Activated CD8-positive, alpha-beta memory T cell treated with anti-CD3 and anti-CD28 coated beads for 24 hours (primary cell): ENCODE data around the gene SAMD15.
"Not testable (repeated sequence)": the region's sequence is repeated elsewhere in the genome, so short reads cannot be mapped to it uniquely, and the experiment has no call there.

Experiments
- DNase-seq: peaks from one replicate; pipeline ENCODE4 v3.0.0-alpha.2; 2020

The SAMD15 gene

DNA sequence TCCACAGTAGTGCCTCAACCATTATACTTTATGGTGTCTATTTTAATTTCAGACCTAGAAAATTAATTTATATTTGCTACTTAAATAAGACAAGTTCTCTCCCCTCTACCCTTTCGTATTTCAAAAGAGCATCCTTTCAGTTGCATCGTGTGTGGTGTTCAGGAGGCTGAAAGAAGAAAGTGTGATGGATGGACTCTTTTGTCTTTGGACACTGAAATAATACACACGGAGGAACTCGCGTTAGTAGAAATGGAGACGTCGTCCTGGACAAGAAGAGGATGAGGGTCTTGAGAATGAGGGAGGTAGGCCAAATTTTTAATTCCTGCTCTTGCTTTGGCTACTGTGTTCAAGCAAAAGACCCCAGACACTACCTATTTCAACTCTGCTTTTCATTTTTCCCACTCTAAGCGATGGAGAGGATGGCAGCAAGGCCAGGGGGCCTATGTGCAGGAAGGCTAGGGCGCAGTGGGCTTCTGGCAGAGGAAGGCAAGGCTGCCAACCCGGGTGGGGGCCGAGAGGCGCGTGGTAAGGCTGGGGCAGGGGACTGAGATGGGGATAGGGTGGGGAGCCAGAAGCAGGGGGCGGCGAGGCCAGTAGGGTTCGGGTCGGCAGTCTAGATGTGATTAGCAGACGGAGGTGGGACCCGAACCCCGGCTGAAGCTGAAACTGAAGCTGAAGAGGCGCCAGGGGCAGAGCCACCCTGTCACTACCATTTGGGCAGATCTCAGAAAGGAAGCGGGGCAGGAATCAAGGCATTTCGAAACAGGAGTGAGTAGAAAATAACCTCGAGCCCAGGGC is 1.0 kb upstream of the SAMD15 start:
- peak; percentile 79 for DNase-seq

DNA sequence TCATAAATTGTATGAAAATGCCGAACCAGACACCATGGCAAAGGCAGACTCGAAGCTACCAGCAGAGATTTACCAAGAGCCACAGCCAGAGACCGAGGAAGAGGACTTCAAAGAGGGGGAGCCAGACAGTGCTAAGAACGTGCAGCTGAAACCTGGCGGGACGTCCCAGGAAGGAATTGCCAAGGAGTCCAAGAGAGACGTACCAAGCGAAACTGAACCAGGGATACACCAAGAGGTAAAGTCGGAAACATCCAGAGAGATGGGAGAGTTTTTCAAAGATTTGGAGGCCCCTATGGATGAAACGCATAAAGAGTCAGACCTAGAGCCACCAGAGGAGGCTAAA is 294 bp downstream of the SAMD15 start:
- no peak for DNase-seq

DNA sequence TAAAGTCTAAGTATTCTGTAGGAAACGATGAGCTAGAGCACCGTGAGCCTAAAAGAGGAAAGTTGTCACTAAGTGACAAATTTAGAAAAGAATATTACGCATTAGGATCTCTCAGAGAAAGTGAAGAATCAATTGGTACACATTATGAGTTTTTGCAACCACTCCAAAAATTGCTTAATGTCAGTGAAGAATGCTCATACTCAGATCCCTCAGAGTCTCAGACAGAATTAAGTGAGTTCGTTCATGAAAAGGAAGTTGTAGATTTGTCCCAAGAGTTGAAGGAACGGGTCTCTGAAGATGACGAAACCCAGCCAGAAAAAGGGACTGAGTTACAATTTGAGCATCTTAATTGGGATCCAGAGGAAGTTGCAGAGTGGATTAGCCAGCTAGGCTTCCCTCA is 1.5 kb downstream of the SAMD15 start:
- no peak for DNase-seq

GRCh38 chr14:77390188-77390587 is 13.0 kb downstream of the SAMD15 start:
- no peak for DNase-seq

DNA sequence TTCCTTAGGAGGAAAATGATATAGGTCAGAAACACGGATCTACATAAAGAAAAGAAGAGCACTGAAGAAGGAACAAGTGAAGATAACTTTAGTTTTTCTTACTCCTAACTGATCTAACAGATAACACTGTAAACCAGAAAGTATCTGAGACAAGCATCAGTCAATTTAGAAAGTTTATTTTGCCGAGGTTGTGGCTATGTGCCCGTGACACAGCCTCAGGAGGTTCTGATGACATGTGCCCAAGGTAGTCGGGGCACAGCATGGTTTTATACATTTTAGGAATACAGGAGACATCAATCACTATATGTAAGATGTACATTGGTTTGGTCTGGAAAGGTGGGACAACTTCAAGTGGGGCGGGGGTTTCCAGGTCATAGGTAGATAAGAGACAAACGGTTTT is 23.0 kb downstream of the SAMD15 start:
- DNase-seq, result no peak

GRCh38 chr14:77403768-77404167 is 26.6 kb downstream of the SAMD15 start:
- DNase-seq, result no peak

DNA sequence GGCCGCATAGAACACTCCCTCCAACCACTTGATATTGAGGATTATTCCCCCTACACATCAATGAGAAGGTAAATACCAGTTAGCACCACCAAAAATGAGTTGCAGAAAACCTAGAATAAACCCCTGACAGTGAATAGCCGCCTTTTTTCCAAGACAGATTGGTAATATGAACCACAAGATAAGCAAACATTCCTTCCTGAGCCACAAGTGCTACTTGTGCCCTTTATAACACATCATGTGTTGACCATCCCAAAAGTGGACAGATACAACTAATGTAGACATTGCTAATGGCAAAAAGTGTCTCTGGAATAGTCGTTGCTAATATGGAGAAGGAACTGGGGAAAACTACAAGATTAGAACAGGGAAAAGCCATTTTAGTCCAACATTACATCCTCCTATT is 28.9 kb downstream of the SAMD15 start:
- no peak for DNase-seq

GRCh38 chr14:77406718-77407117 is 29.5 kb downstream of the SAMD15 start:
- no peak for DNase-seq

GRCh38 chr14:77407158-77407557 is 30.0 kb downstream of the SAMD15 start:
- DNase-seq, result no peak

GRCh38 chr14:77409131-77409533 is 32.0 kb downstream of the SAMD15 start:
- no peak for DNase-seq

DNA sequence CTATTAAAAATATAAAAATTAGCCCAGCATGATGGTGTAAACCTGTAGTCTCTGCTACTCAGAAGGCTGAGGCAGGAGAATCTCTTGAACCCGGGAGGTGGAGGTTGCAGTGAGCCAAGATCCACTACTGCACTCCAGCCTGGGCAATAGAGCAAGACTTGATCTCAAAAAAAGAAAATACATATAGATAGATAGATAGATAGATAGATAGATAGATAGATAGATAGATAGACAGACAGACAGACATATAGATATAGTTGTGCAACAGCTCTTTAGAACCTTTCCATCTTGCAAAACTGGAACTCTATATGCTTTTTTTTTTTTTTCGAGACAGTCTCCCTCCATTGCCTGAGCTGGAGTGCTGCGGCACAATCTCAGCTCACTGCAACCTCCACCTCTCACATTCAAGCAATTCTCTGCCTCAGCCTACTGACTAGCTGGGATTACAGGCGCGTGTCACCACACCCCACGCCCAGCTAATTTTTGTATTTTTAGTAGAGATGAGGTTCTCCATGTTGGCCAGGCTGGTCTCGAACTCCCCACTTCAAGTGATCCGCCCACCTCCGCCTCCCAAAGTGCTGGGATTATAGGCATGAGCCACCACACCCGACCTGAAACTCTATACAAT is 38.3 kb downstream of the SAMD15 start:
- DNase-seq, result not testable (repeated sequence)

- DNase-seq, result not testable (repeated sequence)
Observed at GRCh38 chr14:77416098-77416497, 38.9 kb downstream of the SAMD15 start.

- no peak for DNase-seq
Observed at GRCh38 chr14:77416836-77417235, 39.7 kb downstream of the SAMD15 start.

- DNase-seq, result no peak
Observed at GRCh38 chr14:77421201-77421600, 44.0 kb downstream of the SAMD15 start.

DNA sequence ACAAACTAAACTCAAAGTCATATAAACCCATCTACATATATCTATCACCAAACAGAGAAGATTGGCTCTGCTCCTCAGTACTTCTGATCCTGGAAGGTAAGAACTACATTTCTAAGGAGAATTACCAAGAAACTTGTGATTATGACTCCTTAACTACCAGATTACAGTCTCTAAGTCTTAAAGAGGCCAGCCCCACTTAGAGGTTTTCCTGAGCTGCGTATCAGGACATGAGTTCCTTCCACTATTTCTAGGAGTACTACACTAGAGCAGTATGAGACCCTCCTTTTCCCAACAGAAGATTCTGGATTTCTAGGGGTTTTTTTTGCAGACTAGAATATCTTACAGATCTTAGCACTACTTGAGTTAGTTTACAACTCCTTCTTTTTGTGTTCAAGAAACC is 46.2 kb downstream of the SAMD15 start, which contains the start of gene NOXRED1:
NOXRED1 (minus strand) TSS at position 101 of the 400 bp plus-strand sequence. CDS start 634 bp downstream, outside the sequence.
- no peak for DNase-seq

GRCh38 chr14:77424862-77425261 is 47.7 kb downstream of the SAMD15 start:
- no peak for DNase-seq

DNA sequence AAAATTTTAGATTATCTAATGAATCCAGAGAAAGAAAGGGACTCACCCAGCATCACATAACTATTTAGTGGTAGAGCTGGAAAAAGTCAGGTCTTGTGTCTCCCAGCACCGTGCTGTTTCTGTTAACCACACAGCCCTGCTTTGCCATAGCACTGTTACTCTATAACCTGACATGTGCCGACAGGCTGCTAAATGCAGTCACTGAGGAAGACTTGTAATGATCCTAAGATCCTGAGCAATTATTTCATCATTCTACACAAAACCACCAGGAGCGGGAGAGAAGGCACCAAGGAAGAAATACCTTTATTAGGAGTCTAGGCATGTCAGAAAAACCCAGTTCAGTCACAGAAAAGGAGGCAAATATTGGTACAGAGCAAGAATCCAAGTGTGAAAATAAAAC is 49.2 kb downstream of the SAMD15 start:
- DNase-seq, result no peak

- DNase-seq, result no peak
Observed at GRCh38 chr14:77436042-77436441, 58.9 kb downstream of the SAMD15 start.

GRCh38 chr14:77438596-77438995 is 61.4 kb downstream of the SAMD15 start:
- no peak for DNase-seq

GRCh38 chr14:77439861-77440260 is 62.7 kb downstream of the SAMD15 start:
- DNase-seq, result no peak
